PC-9 (cell line): ENCODE measurements around the gene RTN4IP1. TPM values are rescaled to one million over a fixed set of nuclear protein-coding genes. Genes with fewer than 3 reads are reported as not detected.
A peak's percentile ranks its signal among the peaks of the same experiment; 100 is the strongest.

Experiments used
- BruUV-seq: library from RNA; stranded (reverse); fragments of 400-500 nt; replicated peaks from 2 replicates; lab custom pipeline; 2021; lab: Mats Ljungman, UMichigan
- CTCF ChIA-PET: fragments of 300-600 bp; sonication (Branson Sonifier 250); formaldehyde crosslinking; loops from one replicate; lab custom pipeline; 2022; ENCODE audit warnings: antibody characterized with exemption; lab: Charles Lee
- POLR2A ChIA-PET: fragments of 300-600 bp; sonication (Branson Sonifier 250); formaldehyde crosslinking; loops from one replicate; lab custom pipeline; 2022; ENCODE audit warnings: antibody characterized with exemption; ENCODE audit not compliant: unreplicated experiment; lab: Charles Lee
- DNase-seq, 2 experiments: peaks; one replicate each; pipeline versions ENCODE4 v3.0.0 to v3.0.0-alpha.2; 2015 to 2022; ENCODE audit warnings: mixed read lengths in 1 of 2
- H2AFZ ChIP-seq: fragments of 200-600 bp; sonication (generic); 2 replicates; pipeline ENCODE4 v1.8.1; 2017; ENCODE audit warnings: antibody characterized with exemption
- H3F3A ChIP-seq: fragments of 200-600 bp; sonication (generic); 2 replicates; pipeline ENCODE4 v1.8.1; 2017; ENCODE audit warnings: antibody characterized with exemption, mild to moderate bottlenecking, low read depth; ENCODE audit not compliant: insufficient read depth
- H3K27ac ChIP-seq: fragments of 200-600 bp; sonication (generic); 2 replicates; pipeline ENCODE4 v1.6.1; 2016; ENCODE audit warnings: mixed run types
- H3K27me3 ChIP-seq: fragments of 200-600 bp; sonication (generic); 2 replicates; pipeline ENCODE4 v1.6.1; 2016; ENCODE audit warnings: low read depth, mixed run types; ENCODE audit not compliant: insufficient read depth
- H3K36me3 ChIP-seq: fragments of 200-600 bp; sonication (generic); 2 replicates; pipeline ENCODE4 v1.6.1; 2016; ENCODE audit warnings: low read depth, mixed run types
- H3K4me1 ChIP-seq: fragments of 200-600 bp; sonication (generic); replicated peaks from 2 replicates; pipeline ENCODE4 v1.6.1; 2016; ENCODE audit warnings: mixed run types; ENCODE audit not compliant: insufficient read depth
- H3K4me2 ChIP-seq: fragments of 200-600 bp; sonication (generic); 2 replicates; pipeline ENCODE4 v1.6.1; 2017; ENCODE audit warnings: mixed run types
- H3K4me3 ChIP-seq: fragments of 200-600 bp; sonication (generic); 2 replicates; pipeline ENCODE4 v1.6.1; 2016; ENCODE audit warnings: mixed run types
- H3K79me2 ChIP-seq: fragments of 200-600 bp; sonication (generic); 2 replicates; pipeline ENCODE4 v1.6.1; 2017; ENCODE audit warnings: low read depth, mixed run types
- H3K9me2 ChIP-seq: fragments of 200-600 bp; sonication (generic); 2 replicates; pipeline ENCODE4 v1.8.1; 2017; ENCODE audit warnings: mild to moderate bottlenecking; ENCODE audit not compliant: insufficient read depth
- H3K9me3 ChIP-seq: fragments of 200-600 bp; sonication (generic); 2 replicates; pipeline ENCODE4 v1.8.1; 2016; ENCODE audit warnings: low read depth; ENCODE audit not compliant: insufficient read depth
- H4K20me1 ChIP-seq: fragments of 200-600 bp; sonication (generic); 2 replicates; pipeline ENCODE4 v1.8.1; 2017; ENCODE audit not compliant: insufficient read depth
- CTCF ChIP-seq: fragments of 200-600 bp; sonication (generic); conservative IDR thresholded peaks from 2 replicates; pipeline ENCODE4 v1.6.1; 2017; ENCODE audit warnings: mixed run types, antibody characterized with exemption, mild to moderate bottlenecking, moderate library complexity
- EZH2 ChIP-seq: fragments of 200-600 bp; sonication (generic); IDR thresholded peaks from 2 replicates; pipeline ENCODE4 v1.8.0; 2017; ENCODE audit warnings: antibody characterized with exemption, low read depth
- intact Hi-C: fragments of 100-400 bp; cut with micrococcal nuclease; formaldehyde crosslinking; loops from one replicate; pipeline ENCODE4 v1.10.0; 2022; ENCODE audit not compliant: unreplicated experiment
- total RNA-seq: library from RNA; stranded (reverse); gene quantifications from 2 replicates; pipeline ENCODE4 v1.2.3, GENCODE V29; 2021

RTN4IP1 gene
- total RNA-seq, 1 experiment from 2014 or later: 10.0 TPM

GRCh38 chr6:106535012-106535411 lies 94.3 kb downstream of the RTN4IP1 start:
- Histone ChIP-seq H2AFZ (no peak overlapping the region), H3K27ac (no peak overlapping the region), H3K79me2 (no peaks in the 10 kb centered on the region), H3F3A (peaks cover 6% of the 10 kb centered on the region; the same call in 1 of the 2 replicates), H3K4me2 (no peak overlapping the region), H4K20me1 (no peaks in the 10 kb centered on the region), H3K36me3 (peaks cover 13% of the 10 kb centered on the region), H3K27me3 (no peaks in the 10 kb centered on the region), H3K9me3 (no peaks in the 10 kb centered on the region; the same call in 1 of the 2 replicates), H3K4me1 (peaks cover 11% of the 10 kb centered on the region), H3K4me3 (no peak overlapping the region), H3K9me2 (0 out of 2 replicates have a peak, but pooled peaks cover 1% of the 10 kb centered on the region)
- DNase-seq: no peak
- intact Hi-C loops: no loop called here
- ChIA-PET POLR2A (no interaction called here), CTCF (no interaction called here)
- no peak for TF ChIP-seq EZH2
- BruUV-seq: no TSS peak

GRCh38 chr6:106534564-106534982 lies 94.7 kb downstream of the RTN4IP1 start:
- no peak for DNase-seq
- Histone ChIP-seq H3K79me2 (no peaks in the 10 kb centered on the region), H3K4me2 (no peak overlapping the region), H3K36me3 (peaks cover 17% of the 10 kb centered on the region), H3K4me1 (peaks cover 10% of the 10 kb centered on the region; the same call in 1 of the 2 replicates), H3K9me2 (0 out of 2 replicates have a peak, but pooled peaks cover 6% of the 10 kb centered on the region), H4K20me1 (no peaks in the 10 kb centered on the region), H3K27ac (no peak overlapping the region), H2AFZ (no peak overlapping the region), H3K4me3 (no peak overlapping the region), H3F3A (peaks cover 6% of the 10 kb centered on the region; the same call in 1 of the 2 replicates), H3K27me3 (no peaks in the 10 kb centered on the region), H3K9me3 (no peaks in the 10 kb centered on the region; the same call in 1 of the 2 replicates)
- CTCF ChIA-PET: no interaction called here
- POLR2A ChIA-PET: no interaction called here
- TF ChIP-seq EZH2: no peak
- TF ChIP-seq CTCF: no peak
- intact Hi-C loops: no loop called here
- no TSS peak for BruUV-seq

- Histone ChIP-seq H3K36me3 (peaks cover 23% of the 10 kb centered on the region), H3K4me3 (no peak overlapping the region), H3K79me2 (no peaks in the 10 kb centered on the region; the same call in 1 of the 2 replicates), H3K27ac (no peak overlapping the region), H4K20me1 (no peaks in the 10 kb centered on the region), H2AFZ (no peak overlapping the region), H3K4me1 (peaks cover 15% of the 10 kb centered on the region; the same call in 1 of the 2 replicates), H3F3A (peaks cover 7% of the 10 kb centered on the region), H3K4me2 (no peak overlapping the region), H3K27me3 (no peaks in the 10 kb centered on the region), H3K9me2 (0 out of 2 replicates have a peak, but pooled peaks cover 8% of the 10 kb centered on the region), H3K9me3 (no peaks in the 10 kb centered on the region; the same call in 1 of the 2 replicates)
- intact Hi-C loops: no loop called here
- ChIA-PET POLR2A (no interaction called here), CTCF (no interaction called here)
- BruUV-seq: no TSS peak
- no peak for TF ChIP-seq EZH2
- TF ChIP-seq CTCF: no peak
- DNase-seq: peak in 1 of 2 experiments; percentile 36
Observed at GRCh38 chr6:106534004-106534403, 95.3 kb downstream of the RTN4IP1 start.
